GM18873 (cell line): Measurements from ENCODE around the gene PGLYRP4.
"Not testable (repeated sequence)": the region's sequence is repeated elsewhere in the genome, so short reads cannot be mapped to it uniquely, and the experiment has no call there.

Experiments used
- ATAC-seq: cut with Tn5 transposase; IDR thresholded peaks from one replicate; pipeline ENCODE4 v1.9.1; 2021; ENCODE audit warnings: mild to moderate bottlenecking, moderate library complexity, moderate number of reproducible peaks; ENCODE audit not compliant: unreplicated experiment, low FRiP score

The PGLYRP4 gene

DNA sequence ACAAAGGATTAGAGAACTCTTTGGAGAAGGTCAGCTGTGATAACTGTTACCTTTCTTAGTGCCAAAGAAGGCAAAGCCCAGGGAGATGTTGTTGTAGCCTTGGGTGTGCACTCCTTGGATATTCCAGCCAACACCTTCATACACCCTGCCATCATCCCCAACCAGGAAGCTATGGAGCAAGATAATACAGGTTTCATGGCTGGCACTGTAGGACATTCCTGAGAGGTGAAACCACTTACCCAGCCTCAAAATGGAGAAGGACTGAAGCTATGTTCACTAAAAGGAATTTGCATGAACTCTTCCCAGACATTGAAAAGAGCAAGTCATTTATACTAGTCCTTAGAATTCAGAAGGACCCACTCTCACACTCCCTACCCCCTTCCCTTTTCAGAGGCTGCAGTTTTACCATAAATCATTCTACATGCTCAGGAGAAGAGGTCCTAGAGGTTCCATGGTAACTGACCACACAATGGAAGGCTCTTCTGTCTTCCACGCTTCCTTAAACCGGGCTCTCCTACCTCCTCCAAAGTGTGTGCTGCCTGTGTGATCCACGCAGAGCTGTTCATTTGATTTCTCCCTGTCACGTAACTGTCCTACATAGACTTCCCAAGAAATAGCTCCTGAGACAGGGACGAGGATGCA, 5.5 kb downstream of the PGLYRP4 start:
- no peak for ATAC-seq

DNA sequence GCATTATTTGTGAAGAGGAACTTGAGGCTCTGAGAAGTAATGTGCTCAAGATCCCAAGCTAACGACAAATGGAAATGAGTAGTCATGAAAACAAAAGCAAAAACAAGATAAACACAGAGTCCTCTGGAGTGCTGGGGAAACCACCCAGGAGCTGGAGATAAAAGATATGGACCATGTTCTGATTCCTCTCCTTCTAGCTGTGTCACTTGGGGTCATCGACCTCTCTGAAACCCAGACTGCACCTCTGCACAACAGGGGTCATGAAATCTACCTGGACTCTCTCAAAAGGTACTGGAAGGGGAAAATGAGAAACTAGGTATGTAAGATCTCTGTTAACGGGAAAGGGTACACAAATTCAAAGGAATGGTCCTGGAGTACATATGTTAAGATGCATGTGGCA, 6.5 kb downstream of the PGLYRP4 start:
- ATAC-seq = no peak

DNA sequence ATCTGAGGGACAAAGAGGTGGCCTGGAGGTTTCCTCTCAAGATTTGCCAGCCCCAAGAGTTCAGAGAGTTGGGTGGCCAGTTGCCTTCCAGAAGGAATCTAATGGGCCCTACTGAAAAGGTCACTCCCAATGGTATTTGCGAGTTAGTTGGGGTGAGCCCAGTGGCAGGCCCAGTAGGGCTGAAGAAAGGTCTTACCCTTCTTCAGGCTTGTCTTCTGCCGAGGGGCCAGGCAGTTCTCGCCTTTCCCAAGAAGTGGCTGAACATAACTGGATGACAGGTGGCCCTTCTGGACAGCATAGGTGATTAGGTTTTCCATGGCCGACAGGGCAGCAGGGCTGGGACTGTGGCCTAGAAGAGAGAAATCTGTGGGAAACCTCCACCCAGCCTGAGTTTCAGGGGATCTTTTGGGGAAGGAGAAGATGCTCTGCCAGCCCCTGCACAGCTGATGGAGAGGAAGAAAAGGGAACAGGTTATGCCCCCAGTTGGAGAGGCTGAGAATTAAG, 7.2 kb downstream of the PGLYRP4 start:
- no peak for ATAC-seq

DNA sequence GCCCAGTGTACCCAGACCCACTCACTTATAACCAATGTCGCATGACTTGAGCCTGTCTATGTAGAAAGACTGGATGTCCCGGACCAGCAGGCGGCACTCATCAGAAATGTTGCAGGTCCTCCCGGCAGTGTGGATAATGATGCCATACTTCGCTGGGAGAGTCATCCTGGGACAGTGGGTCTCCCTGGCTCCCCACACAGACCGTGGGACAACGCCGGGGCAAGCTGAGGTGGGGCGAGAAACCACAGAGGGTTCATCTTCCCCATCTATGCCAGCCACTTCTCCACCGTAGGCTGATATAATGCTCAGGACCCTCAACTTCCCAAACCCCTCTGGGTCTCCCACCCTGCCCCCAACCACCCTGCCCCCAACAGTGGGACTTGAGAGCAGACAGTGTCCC, 8.3 kb downstream of the PGLYRP4 start:
- no peak for ATAC-seq

DNA sequence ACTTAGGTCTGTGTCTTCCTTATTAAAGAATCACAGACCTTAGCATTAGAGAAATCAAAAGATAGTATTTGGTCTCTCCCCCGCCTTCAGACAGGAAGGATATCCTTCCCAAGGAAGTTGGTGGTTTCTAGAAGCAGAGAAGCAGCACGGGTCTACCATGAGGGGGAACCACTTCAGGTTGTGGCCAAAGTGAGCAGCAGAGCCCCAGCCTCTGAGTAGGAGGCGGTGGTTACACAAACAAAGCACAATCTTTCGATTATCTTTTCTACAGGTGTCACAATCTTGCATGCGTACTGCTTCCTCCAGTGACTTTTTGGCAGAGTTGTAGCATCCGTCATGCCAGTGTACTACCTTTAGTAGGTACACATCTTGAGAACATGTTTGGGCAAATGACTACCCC, 8.8 kb downstream of the PGLYRP4 start:
- no peak for ATAC-seq

DNA sequence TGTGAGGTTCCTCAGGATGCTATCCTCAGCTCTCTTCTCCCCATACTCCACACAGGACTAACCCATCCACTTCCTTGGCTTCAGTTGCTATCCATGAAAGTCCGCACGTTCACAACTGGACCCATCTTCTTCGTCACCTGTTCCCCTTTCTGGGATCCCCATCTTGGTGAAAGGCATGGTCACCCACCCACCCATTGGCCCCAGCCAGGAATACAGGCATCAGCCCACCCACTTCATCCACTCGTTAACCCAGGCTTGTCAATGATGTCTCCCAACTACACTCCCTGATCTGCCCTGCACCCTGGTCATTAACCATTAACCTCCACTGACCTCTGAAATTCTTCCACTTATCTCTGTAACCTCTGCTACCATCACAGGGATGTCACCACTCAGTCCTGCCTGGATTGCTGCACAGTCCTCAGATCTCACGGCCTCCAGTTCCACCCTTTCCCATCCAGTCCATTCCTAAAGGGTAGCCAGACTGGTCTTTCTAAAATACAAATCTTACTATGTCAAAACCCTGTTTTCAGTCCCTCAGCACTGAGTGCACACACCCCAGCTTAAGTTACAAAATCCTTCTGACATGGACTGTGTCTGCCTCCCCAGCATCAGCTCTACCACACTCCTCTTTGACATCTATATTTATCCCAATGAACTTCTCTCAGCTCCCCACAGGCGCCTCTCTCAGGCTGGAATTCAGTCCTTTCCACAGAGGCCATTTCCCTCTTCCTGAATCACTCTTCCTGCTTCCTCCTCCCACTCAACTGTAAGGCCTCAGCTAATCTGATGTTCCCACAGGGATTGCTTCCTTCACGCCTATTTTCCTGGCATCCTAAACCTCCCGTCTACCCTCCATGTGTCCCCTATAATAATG, 10.4 kb downstream of the PGLYRP4 start:
- ATAC-seq = no peak

DNA sequence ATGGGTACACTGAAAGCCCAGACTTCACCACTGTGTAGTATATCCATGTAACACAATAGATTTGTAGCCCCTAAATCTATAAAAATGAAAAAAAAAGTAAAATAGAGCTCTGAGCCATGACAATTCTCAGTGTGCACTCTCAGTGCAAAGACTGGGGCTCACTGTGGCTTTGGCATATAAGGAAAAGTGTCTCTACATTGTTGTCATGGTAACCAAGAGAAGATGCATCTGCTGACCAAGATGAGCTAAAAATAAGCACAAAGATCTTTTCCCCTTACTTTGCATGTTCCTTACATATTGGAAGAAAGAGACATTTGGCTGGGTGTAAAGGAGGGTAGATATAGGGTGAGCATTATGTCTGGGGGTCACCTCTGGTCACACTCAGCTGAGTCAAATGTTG, 12.0 kb downstream of the PGLYRP4 start:
- ATAC-seq = no peak

DNA sequence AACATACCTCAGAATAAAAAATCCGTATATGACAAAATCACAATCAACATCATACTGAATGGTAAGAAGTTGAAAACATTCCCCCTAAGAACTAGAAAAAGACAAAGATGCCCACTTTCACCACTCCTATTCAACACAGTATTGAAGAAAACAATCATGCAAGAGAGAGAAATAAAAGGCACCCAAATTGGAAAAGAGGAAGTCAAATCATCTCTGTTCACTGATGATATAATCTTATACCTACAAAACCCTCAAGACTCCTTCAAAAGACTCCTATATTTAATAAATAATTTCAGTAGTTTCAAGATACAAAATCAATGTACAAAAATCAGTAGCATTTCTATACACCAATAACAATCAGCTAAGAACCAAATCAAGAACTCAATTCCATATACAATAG, 14.7 kb downstream of the PGLYRP4 start:
- ATAC-seq = no peak

DNA sequence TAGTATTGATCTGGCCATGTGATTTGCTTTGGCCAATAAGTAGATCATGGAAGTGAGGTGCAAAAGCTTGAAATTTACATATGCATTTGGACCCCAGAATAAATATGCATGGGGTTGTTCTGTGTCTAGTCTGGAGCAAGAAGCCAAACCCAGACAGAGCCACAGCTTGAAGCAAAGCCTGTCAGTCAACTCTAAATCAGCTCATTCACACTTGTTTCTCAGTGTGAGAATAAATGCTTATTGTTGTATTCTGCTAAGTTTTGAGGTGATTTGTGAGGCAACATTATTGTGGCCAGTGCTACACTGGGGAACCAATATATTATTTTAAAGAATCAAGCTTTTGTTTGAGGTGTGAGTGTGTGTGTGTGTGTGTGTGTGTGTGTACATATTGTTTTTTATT, 23.7 kb downstream of the PGLYRP4 start:
- no peak for ATAC-seq

DNA sequence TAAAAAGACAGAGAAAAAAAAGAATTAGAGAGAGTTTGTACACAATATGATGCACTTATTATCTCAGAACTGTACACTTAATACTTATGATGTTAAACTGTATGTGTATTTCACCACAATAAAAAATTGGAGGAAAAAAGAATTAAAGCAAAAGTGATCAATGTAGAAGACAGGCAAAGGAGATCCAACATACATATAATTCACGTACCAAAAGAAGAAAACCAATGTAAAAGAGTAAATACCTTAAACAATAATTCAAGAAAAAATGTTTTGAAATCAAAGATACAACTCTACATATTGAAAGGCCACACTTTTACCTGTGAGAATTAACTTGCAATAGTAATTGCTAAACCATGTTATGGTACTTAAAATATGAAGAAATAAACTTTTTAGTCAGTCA, 26.1 kb downstream of the PGLYRP4 start:
- ATAC-seq = no peak

DNA sequence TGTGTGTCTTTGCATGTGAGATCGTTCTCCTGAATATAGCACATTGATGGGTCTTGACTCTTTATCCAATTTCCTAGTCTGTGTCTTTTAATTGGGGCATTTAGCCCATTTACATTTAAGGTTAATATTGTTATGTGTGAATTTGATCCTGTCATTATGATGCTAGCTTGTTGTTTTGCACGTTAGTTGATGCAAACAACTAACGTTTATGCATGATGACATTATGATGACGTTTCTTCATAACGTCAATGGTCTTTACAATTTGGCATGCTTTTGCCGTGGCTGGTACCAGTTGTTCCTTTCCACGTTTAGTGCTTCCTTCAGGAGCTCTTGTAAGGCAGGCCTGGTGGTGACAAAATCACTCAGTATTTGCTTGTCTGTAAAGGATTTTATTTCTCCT, 30.5 kb downstream of the PGLYRP4 start:
- not testable (repeated sequence) for ATAC-seq

DNA sequence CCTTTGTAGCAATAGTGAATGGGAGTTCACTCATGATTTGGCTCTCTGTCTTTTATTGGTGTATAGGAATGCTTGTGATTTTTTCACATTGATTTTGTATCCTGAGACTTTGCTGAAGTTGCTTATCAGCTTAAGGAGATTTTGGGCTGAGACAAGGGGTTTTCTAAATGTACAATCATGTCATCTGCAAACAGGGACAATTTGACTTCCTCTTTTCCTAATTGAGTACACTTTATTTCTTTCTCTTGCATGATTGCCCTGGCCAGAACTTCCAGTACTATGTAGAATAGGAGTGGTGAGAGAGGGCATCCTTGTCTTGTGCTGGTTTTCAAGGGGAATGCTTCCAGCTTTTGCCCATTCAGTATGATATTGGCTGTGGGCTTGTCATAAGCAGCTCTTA, 32.6 kb downstream of the PGLYRP4 start:
- ATAC-seq = not testable (repeated sequence)

DNA sequence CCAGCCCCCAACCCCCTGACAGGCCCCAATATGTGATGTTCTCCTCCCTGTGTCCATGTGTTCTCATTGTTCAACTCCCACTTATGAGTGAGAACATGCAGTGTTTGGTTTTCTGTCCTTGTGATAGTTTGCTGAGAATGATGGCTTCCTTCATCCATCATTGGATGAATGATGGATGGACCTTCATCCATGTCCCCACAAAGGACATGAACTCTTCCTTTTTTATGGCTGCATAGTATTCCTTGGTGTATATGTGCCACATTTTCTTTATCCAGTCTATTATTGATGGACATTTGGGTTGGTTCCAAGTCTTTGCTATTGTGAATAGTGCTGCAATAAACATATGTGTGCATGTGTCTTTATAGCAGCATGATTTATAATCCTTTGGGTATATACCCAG, 34.3 kb downstream of the PGLYRP4 start:
- not testable (repeated sequence) for ATAC-seq

DNA sequence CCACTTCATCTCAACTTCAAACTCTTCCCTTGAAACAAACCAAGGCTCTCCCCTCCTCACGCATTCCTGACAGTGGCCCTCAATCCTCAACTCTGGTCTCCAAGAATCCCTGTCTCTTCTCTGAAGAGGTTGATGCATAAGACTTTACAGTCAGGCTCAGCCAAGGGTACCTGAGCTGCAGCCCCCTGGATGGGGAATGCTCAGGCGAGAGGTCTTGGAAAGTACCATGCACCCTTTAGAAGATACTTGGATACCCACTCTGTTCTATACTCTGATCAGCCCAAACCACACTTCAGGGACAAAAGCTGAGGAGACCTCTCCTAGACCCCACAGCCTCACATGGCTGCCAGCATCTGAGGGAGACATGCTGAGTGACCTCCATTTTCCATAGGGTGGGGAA, 35.4 kb downstream of the PGLYRP4 start:
- no peak for ATAC-seq

DNA sequence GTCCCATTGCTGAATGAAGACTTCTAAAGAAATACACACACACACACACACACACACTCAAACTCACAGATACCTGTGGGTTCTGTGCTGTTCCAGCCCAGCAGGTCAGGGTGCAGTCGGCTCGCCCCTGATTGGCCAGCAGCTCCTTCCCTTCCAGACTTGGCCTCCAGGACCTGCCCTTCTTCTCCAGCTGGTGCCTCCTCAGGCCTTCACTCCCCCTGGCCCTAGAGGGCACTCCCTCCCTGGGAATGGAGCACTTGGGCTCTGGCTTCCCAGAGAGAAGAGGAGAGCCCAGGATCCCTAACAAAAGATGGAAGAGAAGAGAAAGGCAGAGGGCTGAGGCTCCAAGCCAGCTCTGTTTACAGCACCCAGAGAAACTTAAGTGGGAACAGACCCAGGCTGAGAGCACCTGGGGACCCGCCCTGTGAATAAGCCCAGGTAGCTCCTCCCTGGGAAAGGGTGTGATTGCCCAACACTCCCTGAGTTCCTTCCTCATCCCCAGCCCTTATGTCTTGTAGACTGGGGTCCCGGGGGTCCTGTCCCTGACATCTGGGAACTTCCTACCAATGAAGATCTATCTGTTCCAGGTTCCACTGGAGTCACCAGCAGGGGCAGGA, 36.0 kb downstream of the PGLYRP4 start, which contains the start of gene PGLYRP3:
Gene PGLYRP3 (minus strand): TSS at position 383 of the 617 bp plus-strand sequence. CDS start 2,287 bp downstream, outside the sequence.
- no peak for ATAC-seq

DNA sequence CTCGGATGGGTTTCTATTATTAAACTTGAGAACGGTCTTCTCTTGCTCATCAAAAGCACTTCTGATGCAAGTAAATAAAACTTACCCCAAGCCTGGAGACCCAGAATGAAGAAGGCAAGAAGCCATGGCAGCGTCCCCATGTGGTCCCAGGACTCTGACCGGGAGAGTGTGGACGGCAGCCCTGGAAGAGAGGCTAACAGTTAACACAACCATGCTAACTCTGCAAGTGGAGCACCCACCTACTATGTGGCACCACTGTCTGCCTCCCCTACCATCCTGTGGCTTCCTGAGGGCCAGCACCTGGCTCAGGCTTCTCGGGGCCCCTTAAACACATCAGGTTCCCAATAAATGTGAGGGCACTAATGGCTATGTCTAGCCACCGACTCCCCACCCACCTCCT, 38.1 kb downstream of the PGLYRP4 start:
- no peak for ATAC-seq

DNA sequence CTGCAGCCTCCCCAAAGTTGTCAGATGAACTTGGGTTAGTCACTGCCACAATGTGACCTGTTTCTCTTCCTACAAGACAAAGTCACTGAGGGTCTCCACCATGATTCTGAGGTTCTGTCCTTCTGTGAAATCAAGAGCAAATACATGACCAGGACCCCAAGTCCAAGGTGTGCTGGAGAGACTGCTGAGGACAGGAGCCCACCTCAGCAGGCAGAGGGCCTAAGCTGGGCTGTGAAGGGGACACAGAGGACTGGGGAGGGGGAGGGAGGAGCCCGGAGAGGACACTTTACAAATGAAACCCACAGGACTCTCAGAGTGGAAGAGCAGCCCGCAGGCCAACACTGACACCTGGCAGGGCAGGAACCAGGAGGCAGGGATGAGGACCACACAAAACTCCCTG, 39.2 kb downstream of the PGLYRP4 start:
- no peak for ATAC-seq

DNA sequence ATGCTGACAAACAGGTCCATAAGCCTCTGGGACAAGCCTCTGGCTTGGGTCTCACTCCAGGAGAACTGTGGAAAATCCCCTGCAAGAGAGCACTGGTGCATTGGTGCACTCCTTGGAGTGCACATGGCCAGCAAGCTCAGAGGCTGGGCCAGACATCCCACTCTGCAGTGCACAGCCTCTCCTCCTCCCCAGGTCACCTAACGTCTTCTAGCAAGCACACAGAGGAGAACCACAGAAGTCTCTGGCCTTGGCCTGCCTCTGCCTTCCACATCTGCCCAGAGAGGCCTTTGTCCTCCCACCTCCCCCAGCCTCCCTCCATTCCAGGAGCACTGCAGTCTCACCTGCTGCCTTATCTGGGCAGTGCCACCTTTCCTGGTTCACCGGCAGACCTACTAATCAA, 40.1 kb downstream of the PGLYRP4 start:
- no peak for ATAC-seq

DNA sequence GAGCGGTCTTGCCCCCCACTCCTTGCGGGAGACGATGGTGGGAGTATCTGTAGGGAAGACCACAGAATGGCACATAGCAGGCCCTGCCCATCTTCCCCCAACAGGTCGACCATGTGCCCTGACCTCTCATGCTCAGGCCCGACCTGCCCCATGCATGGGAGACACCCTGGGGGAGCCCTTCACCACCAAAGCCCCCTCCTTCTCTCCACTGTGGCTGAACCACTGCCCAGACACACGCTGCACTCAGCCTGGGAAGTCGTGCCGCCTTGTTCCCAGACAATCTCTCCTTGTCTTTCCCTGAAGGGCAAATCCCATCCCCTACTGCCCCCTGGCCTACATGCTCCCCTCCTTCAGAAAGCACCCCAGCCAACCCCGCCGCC, 41.4 kb downstream of the PGLYRP4 start:
- ATAC-seq = no peak

DNA sequence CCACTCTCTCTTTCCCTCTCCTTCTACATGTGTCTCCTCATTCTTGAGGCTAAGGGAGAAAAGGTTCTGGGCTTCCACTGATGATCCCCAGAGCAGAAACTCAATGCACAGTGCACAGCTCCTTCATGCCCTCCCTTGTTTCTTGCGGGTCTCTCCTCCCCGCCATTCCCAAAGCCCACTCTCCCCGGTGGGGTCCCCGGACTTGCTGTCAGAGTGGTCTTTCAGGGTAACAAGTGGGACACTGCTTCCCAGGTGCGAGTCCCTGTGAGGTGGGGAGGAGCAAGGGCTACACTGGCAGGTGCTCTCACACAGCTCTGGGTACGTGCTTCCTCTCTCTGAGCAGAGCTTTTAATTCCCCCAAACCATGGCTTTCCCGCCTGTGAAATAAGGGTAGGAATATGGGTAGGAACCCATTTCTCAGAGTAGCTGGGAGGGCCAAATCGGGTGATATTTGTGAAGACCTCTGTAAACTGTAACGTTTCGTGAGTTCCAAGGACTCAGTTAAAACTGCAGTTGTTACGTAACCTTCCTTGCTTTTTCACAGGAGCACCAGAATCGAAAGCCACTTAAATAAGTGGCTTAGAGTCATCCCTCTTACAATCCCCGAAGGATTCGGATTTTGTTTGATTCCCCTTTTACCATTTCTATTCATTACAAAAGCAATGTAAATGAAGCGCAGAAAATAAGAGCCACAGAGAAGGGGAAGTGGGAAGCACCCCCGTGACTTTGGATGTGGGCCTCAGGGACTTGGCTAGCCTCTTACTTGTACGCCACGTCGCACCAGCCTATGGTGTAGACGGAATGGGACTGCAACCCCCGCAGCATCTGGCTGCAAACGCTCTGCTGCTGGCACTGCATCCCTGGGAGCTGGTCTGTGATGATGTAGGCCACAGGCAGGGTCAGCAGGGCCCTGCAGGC, 42.1 kb downstream of the PGLYRP4 start:
- ATAC-seq = no peak
